Thymus (tissue), 11 donors: ENCODE data around the gene PKD1L1. TPM values are rescaled to one million over a fixed set of nuclear protein-coding genes. Genes with fewer than 3 reads are reported as not detected.
"Not testable (repeated sequence)": the region's sequence is repeated elsewhere in the genome, so short reads cannot be mapped to it uniquely, and the experiment has no call there.

Experiments used
- DNase-seq, 9 donors: peaks; one replicate each; pipeline ENCODE4 v3.0.0-alpha.2; 2013; ENCODE audit warnings: low spot score in 9 of 9, low read depth in 6 of 9, missing footprints in 1 of 9
- H3K27ac ChIP-seq, 2 donors: one replicate each; pipeline ENCODE4 v1.5.1; 2013; ENCODE audit warnings: control low read depth in 1 of 2, low read depth in 1 of 2, low read length in 1 of 2, mild to moderate bottlenecking in 1 of 2, moderate library complexity in 1 of 2
- H3K27me3 ChIP-seq, 2 donors: one replicate each; pipeline ENCODE4 v1.5.1; 2013; ENCODE audit warnings: low read length in 1 of 2; ENCODE audit not compliant: control insufficient read depth in 2 of 2, insufficient read depth in 1 of 2
- H3K36me3 ChIP-seq, 2 donors: one replicate each; pipeline ENCODE4 v1.5.1; 2013; ENCODE audit warnings: low read length in 1 of 2, mild to moderate bottlenecking in 1 of 2, moderate library complexity in 1 of 2; ENCODE audit not compliant: control insufficient read depth in 2 of 2, insufficient read depth in 2 of 2
- H3K4me1 ChIP-seq, 2 donors: one replicate each; pipeline ENCODE4 v1.5.1; 2013; ENCODE audit warnings: low read length in 2 of 2; ENCODE audit not compliant: control insufficient read depth in 2 of 2, insufficient read depth in 2 of 2
- H3K4me3 ChIP-seq, 2 donors: one replicate each; pipeline ENCODE4 v1.5.1; 2013; ENCODE audit warnings: low read length in 2 of 2, control low read depth in 1 of 2, mild to moderate bottlenecking in 1 of 2
- H3K9me3 ChIP-seq, 2 donors: one replicate each; pipeline ENCODE4 v1.5.1; 2013; ENCODE audit warnings: low read length in 1 of 2, mild to moderate bottlenecking in 1 of 2; ENCODE audit not compliant: control insufficient read depth in 2 of 2, insufficient read depth in 1 of 2
- WGBS: extraction: QIAGEN DNeasy Blood & Tissue Kit; methylation state at CpG from one replicate; pipeline ENCODE4 v1.1.7; 2013; 5-methylcytosine and 5-hydroxymethylcytosine counted together
- polyA plus RNA-seq: library from polyadenylated mRNA; stranded (reverse); fragments of 200-250 nt; gene quantifications from one replicate; pipeline ENCODE4 v1.2.3, GENCODE V29; 2013
- total RNA-seq: library from RNA; stranded (reverse); fragments of 120-200 nt; gene quantifications from one replicate; pipeline ENCODE4 v1.2.4, GENCODE V29; 2013
- donor health status: healthy.

PKD1L1 gene
- total and polyA plus RNA-seq, 2 donors: 0.19 to 0.78 TPM

DNA sequence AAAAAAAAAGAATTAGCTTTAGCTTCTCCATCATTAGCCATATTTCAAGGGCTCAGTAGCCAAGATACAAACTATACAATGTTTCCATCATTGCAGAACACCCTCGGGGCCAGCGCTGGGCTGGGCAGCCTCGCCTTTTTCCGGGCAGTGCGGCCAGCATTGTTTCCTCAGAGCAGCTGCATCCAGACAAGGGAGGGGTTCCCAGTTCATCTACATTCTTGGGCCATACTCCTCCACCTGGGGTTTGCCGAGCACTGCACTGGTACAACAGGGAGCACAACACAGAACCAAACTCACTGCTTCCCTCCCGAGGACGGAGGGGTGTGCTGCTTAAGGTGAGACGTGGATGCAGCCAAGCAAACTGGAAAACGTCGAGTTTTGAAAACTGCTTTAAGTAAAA is 2.4 kb upstream of the PKD1L1 start:
- 88% methylated on average over 11 of the region's 11 CpGs for WGBS

GRCh38 chr7:47949703-47950102 is 1.4 kb upstream of the PKD1L1 start:
- WGBS: 95% methylated on average over 4 of the region's 4 CpGs
- H3K4me3 ChIP-seq: no peak overlapping the region
- no peak for DNase-seq
- H3K36me3 ChIP-seq: peaks cover 4 to 7% of the 10 kb centered on the region in 2 donors
- H3K27me3 ChIP-seq: no peaks in the 10 kb centered on the region
- H3K4me1 ChIP-seq: no peaks in the 10 kb centered on the region
- H3K27ac ChIP-seq: no peak overlapping the region
- H3K9me3 ChIP-seq: no peaks in the 10 kb centered on the region

More for the DNA sequence above, 2.4 kb upstream of the PKD1L1 start:
- no peaks in the 10 kb centered on the region for H3K4me1 ChIP-seq
- H3K27me3 ChIP-seq: no peaks in the 10 kb centered on the region
- no peak overlapping the region for H3K27ac ChIP-seq
- H3K36me3 ChIP-seq: peaks cover 7 to 11% of the 10 kb centered on the region in 2 donors
- H3K4me3 ChIP-seq: no peak overlapping the region
- H3K9me3 ChIP-seq: no peaks in the 10 kb centered on the region
- DNase-seq: no peak

DNA sequence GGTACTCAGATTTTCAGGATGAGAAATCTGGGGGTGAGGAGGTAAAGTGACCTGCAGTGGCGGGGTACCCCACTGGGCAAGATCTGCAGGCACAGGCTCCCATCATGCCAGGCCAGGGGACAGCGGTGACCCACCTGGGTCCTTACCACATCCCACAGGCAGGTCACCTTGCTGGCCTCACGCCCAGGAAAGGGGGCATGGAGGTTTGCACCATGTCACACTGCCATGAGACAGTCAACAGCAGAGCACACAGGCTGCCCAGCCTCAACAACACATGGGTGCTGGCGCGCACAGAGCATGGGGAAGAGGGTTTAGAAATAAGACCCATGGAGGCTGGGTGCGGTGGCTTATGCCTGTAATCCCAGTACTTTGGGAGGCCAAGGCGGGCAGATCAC is 914 bp downstream of the PKD1L1 start:
- WGBS: 99% methylated on average over 7 of the region's 7 CpGs
- no peak overlapping the region for H3K27ac ChIP-seq
- no peaks in the 10 kb centered on the region for H3K36me3 ChIP-seq

DNA sequence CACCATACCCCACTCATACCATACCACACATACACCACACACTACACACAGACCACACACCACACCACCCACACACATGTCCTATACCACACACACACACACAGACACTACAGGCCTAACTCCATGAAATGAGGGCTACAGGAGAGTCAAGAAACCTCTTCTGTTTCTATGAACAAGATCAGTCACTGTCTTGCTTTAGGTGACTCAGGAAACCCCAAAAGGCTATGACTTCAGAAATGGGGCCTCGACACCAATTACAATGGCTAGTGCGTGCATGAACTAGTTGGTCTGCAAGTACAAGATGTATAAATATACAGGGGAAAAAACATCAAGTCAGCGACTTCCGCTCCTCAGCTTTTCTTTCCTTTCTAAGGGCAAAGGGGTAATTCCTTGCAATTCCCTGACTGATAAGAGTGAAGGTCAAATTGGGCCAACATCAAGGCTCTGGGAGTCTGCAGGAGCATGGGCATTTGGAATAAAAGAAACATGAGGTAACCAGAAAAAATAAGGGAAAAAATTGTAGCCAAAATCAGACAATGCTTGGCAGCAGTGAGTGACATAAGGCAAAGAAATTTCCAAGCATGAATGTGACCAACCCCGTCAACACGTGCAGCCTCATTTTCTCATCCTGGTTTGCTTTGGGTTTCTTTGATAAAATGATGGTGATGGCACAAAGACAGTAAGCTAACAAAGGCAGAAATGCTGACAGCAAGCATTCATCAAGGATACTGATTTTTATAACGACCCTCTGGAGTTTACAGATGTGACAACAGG is 1.5 kb downstream of the PKD1L1 start:
- no peaks in the 10 kb centered on the region for H3K36me3 ChIP-seq
- H3K9me3 ChIP-seq: no peaks in the 10 kb centered on the region
- DNase-seq: no peak
- no peak overlapping the region for H3K27ac ChIP-seq
- no peaks in the 10 kb centered on the region for H3K27me3 ChIP-seq
- no peaks in the 10 kb centered on the region for H3K4me1 ChIP-seq
- H3K4me3 ChIP-seq: no peak overlapping the region
- 95% methylated on average over 7 of the region's 7 CpGs for WGBS

More for the DNA sequence above, 914 bp downstream of the PKD1L1 start:
- Histone ChIP-seq H3K9me3 (no peaks in the 10 kb centered on the region), H3K4me3 (no peak overlapping the region), H3K4me1 (no peaks in the 10 kb centered on the region), H3K27me3 (no peaks in the 10 kb centered on the region)
- no peak for DNase-seq

DNA sequence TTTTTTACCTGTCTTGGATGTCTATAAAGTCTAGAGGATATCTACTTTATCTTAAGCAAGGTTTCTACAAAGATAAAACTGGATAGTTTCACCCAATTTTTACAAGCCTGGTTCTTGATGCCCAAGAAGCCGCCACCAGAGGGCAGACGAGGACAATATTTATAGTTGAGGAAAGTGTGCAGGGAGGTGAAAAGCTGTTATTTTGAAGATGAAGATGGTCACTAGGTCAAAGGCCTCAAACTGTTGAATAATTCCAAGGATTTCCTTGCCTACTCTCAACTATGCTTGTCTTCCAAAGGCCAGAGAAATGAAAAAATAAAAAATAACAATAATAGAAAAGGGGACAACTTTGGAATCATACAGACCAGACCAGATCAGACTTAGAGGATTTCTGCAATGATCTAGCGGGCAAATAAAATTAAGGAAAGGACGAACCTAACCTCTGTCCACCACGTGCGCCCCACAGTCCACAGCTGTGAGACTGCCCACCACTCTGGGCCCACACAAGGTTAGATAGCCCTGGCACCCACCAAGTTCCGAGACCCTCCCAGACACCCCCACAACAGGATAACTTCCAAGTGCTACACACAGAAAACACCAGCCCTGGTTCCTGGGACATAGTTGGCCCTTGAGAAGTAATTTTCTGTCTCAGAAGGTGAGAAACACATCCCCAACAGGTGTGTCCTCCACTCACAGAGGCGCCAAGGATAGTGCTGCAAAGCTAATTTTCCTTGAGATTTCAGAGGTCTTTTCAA is 2.8 kb downstream of the PKD1L1 start:
- Histone ChIP-seq H3K36me3 (no peaks in the 10 kb centered on the region), H3K27me3 (no peaks in the 10 kb centered on the region), H3K27ac (no peak overlapping the region), H3K9me3 (no peaks in the 10 kb centered on the region), H3K4me1 (no peaks in the 10 kb centered on the region), H3K4me3 (no peak overlapping the region)
- 64% methylated on average over 8 of the region's 8 CpGs for WGBS
- peak; percentile 32 to 78 (median 50) for DNase-seq

DNA sequence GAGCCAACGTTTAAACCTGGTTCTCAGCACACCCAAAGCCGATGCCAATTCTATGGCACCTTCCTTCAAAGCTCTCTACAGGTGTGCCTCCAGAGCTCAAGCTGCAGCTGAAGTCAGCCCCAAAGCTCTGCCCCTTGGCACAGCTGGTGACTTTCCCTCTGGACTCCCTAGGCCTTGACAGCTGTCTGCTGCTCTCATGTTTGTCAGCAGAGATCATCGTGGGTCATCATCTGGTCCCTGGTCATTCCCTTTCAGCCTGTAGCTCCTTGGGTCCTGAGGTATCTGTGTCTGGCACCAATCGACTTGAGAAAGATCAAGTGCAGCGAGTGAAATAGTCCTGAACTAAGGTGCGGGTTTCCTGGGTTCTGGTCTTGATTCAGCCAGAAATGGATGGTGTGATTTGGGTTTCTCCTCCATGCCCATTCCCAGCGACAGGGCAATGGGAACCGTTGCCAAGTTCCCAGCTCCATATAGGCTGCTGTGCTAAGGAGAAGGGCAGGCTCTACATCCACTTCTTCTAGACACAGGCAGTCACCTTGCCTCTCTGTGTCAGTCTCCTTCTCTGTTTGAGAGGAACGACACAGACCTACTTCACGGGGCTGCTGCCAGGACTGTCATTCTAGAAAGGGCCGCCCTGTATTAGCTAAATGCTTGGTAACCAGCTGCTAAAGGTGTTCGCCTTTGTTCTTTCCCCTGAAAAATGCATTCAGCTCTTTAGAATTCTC is 3.6 kb downstream of the PKD1L1 start:
- WGBS: 90% methylated on average over 12 of the region's 12 CpGs
- Histone ChIP-seq H3K9me3 (no peaks in the 10 kb centered on the region), H3K4me1 (no peaks in the 10 kb centered on the region), H3K4me3 (no peak overlapping the region), H3K36me3 (no peaks in the 10 kb centered on the region), H3K27ac (no peak overlapping the region), H3K27me3 (no peaks in the 10 kb centered on the region)
- DNase-seq: no peak

DNA sequence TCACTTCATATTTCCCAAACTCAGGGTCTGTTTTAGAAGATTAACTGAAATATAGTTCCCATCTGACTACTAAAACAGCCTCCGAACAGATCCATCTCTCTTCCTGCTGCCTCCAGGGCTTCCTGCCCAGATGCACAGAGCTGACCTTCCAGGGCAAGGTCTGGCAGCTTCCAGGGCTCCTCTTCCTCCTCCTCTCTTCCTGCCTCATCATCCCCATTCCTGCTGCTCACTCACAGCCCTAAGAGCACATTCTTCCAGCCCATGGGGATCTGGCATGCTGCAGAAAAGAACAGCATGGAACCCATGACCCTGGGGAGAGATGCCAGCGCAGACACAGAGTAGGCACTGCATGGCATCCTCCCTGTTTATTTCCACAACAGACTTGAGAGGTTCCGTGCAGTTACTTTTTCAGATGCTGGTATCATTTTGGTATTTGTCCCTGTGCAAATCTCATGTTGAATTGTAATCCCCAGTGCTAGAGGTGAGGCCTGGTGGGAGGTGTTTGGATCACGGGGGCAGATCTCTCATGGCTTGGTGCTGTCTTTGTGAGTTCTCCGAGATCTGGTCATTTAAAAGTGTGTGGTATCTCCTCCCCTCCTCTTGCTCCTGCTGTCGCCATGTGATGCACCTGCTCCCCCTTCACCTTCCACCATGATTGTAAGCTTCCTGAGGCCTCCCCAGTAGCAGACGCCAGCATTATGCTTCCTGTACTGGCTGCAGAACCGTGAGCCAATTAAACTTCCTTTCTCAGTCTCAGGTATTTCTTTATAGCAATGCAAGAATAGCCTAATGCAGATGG is 4.4 kb downstream of the PKD1L1 start:
- Histone ChIP-seq H3K4me1 (no peaks in the 10 kb centered on the region), H3K27ac (no peak overlapping the region), H3K9me3 (no peaks in the 10 kb centered on the region), H3K36me3 (no peaks in the 10 kb centered on the region), H3K27me3 (no peaks in the 10 kb centered on the region), H3K4me3 (no peak overlapping the region)
- DNase-seq: no peak
- WGBS: 94% methylated on average over 8 of the region's 8 CpGs

- not testable (repeated sequence) for H3K36me3 ChIP-seq, H3K9me3 ChIP-seq, H3K4me3 ChIP-seq, H3K4me1 ChIP-seq, H3K27me3 ChIP-seq, DNase-seq, H3K27ac ChIP-seq
- 82% methylated on average over 10 of the region's 10 CpGs for WGBS
These were observed 5.6 kb downstream of the PKD1L1 start for GRCh38 chr7:47942651-47943050.
